ENCODE measurements around the gene ASS1.

The ASS1 gene

GRCh38 chr9:130500340-130501180 is 55.8 kb downstream of the ASS1 start (continued):
- TF ChIP-seq ZBTB10 (tag by site-specific recombination; IDR thresholded peaks at IDR 0.05) (no peak), OSR2 (tag by site-specific recombination; IDR thresholded peaks at IDR 0.05) (peak; percentile 51; the same call in 1 of the 2 replicates), ZNF548 (tag by site-specific recombination; IDR thresholded peaks at IDR 0.05) (no peak), ZNF423 (tag by site-specific recombination; IDR thresholded peaks at IDR 0.05) (peak; percentile 94), SP3 (tag by site-specific recombination; IDR thresholded peaks at IDR 0.05) (no peak), ZNF155 (tag by site-specific recombination; IDR thresholded peaks at IDR 0.05) (no peak), ZNF19 (tag by site-specific recombination; IDR thresholded peaks at IDR 0.05; ENCODE audit: low read depth) (no peak), BCL11A (tag by site-specific recombination; IDR thresholded peaks at IDR 0.05; ENCODE audit: low read depth) (no peak), WT1 (tag by site-specific recombination; IDR thresholded peaks at IDR 0.05) (peak; percentile 86), ZNF266 (tag by site-specific recombination; IDR thresholded peaks at IDR 0.05; ENCODE audit: low read depth) (no peak), SCRT2 (tag by site-specific recombination; IDR thresholded peaks at IDR 0.05) (no peak), HOXA7 (CRISPR knock-in tag; IDR thresholded peaks at IDR 0.05; ENCODE audit: borderline replicate concordance) (no peak), ZNF18 (tag by site-specific recombination; IDR thresholded peaks at IDR 0.05) (0 out of 2 replicates have a peak, but pooled peaks have one; percentile 16), ZBTB20 (tag by site-specific recombination; IDR thresholded peaks at IDR 0.05) (no peak), ZNF221 (tag by site-specific recombination; IDR thresholded peaks at IDR 0.05; ENCODE audit: borderline replicate concordance) (no peak), ZNF2 (tag by site-specific recombination; IDR thresholded peaks at IDR 0.05) (no peak), ZNF623 (tag by site-specific recombination; IDR thresholded peaks at IDR 0.05) (no peak), ZNF169 (tag by site-specific recombination; IDR thresholded peaks at IDR 0.05) (no peak), ZNF600 (tag by site-specific recombination; IDR thresholded peaks at IDR 0.05) (no peak), ZBTB49 (tag by site-specific recombination; IDR thresholded peaks at IDR 0.05; ENCODE audit: low read depth) (no peak), GLIS2 (tag by site-specific recombination; IDR thresholded peaks at IDR 0.05) (no peak), ZNF174 (tag by site-specific recombination; IDR thresholded peaks at IDR 0.05) (no peak), ZNF24 (tag by site-specific recombination; IDR thresholded peaks at IDR 0.05) (no peak), ZNF362 (tag by site-specific recombination; IDR thresholded peaks at IDR 0.05) (no peak), IKZF3 (tag by site-specific recombination; IDR thresholded peaks at IDR 0.05) (peak; percentile 54; the same call in 1 of the 2 replicates), ZSCAN16 (tag by site-specific recombination; IDR thresholded peaks at IDR 0.05) (no peak)
- TF ChIP-seq, protein P1, sequence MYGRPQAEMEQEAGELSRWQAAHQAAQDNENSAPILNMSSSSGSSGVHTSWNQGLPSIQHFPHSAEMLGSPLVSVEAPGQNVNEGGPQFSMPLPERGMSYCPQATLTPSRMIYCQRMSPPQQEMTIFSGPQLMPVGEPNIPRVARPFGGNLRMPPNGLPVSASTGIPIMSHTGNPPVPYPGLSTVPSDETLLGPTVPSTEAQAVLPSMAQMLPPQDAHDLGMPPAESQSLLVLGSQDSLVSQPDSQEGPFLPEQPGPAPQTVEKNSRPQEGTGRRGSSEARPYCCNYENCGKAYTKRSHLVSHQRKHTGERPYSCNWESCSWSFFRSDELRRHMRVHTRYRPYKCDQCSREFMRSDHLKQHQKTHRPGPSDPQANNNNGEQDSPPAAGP (tag by site-specific recombination; IDR thresholded peaks at IDR 0.05), result peak; percentile 98
- TF ChIP-seq, protein P2, sequence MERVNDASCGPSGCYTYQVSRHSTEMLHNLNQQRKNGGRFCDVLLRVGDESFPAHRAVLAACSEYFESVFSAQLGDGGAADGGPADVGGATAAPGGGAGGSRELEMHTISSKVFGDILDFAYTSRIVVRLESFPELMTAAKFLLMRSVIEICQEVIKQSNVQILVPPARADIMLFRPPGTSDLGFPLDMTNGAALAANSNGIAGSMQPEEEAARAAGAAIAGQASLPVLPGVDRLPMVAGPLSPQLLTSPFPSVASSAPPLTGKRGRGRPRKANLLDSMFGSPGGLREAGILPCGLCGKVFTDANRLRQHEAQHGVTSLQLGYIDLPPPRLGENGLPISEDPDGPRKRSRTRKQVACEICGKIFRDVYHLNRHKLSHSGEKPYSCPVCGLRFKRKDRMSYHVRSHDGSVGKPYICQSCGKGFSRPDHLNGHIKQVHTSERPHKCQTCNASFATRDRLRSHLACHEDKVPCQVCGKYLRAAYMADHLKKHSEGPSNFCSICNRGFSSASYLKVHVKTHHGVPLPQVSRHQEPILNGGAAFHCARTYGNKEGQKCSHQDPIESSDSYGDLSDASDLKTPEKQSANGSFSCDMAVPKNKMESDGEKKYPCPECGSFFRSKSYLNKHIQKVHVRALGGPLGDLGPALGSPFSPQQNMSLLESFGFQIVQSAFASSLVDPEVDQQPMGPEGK (tag by site-specific recombination; IDR thresholded peaks at IDR 0.05), result no peak
- TF ChIP-seq, protein P3, sequence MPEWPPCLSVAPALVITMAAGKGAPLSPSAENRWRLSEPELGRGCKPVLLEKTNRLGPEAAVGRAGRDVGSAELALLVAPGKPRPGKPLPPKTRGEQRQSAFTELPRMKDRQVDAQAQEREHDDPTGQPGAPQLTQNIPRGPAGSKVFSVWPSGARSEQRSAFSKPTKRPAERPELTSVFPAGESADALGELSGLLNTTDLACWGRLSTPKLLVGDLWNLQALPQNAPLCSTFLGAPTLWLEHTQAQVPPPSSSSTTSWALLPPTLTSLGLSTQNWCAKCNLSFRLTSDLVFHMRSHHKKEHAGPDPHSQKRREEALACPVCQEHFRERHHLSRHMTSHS (tag by site-specific recombination; IDR thresholded peaks at IDR 0.05), result no peak
